Panc1 (cell line): ENCODE data around the gene TRIO.

Source experiments
- POLR2AphosphoS5 ChIP-seq: IDR thresholded peaks from 2 replicates; pipeline ENCODE4 v1.6.1; 2012; ENCODE audit warnings: mild to moderate bottlenecking, low read depth, low read length, moderate library complexity
- TF ChIP-seq, protein P1 (sequence below): fragments of 450-650 bp; IDR thresholded peaks from 2 replicates; pipeline ENCODE4 v1.5.1; 2017; ENCODE audit warnings: mild to moderate bottlenecking

DNA sequence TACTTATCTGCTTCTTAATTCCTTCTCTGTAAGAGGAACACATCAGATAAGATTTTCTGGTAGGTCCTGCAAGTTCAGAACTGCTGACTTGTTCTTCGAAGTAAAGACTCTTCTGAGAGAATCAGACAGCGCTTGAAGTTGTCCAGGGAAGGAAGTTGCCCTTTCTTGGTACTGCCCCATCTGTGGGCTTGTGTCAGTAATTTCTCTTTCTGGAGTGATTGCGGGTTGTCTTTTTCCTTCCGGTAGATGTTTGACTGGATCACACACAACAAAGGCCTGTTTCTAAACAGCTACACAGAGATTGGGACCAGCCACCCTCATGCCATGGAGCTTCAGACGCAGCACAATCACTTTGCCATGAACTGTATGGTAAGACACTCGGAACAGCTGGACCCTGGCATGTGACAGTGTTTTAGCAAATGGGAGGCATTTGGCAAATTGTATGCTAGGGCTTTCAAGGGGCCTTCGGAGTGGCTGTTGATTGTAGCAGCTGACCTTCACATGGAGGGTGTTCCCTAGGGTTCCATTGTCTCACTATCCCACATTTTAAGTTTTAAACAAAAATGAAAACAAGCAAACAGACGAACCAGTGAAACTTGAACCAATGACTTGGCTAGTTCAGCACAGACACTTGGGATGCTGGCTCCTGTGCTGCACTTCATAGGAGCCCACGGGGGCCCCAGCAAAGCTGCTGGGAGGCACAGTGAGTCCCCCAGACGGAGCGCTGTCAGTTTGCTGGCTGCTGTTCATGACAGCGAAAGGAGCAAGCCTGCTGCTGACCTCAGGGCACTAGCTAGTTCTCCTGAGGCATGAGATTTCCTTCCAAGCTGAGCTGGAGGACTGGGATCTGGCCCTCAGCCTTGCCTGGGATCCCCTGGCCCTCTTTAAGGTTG is 149.9 kb downstream of the TRIO start:
- TF ChIP-seq, protein P1, sequence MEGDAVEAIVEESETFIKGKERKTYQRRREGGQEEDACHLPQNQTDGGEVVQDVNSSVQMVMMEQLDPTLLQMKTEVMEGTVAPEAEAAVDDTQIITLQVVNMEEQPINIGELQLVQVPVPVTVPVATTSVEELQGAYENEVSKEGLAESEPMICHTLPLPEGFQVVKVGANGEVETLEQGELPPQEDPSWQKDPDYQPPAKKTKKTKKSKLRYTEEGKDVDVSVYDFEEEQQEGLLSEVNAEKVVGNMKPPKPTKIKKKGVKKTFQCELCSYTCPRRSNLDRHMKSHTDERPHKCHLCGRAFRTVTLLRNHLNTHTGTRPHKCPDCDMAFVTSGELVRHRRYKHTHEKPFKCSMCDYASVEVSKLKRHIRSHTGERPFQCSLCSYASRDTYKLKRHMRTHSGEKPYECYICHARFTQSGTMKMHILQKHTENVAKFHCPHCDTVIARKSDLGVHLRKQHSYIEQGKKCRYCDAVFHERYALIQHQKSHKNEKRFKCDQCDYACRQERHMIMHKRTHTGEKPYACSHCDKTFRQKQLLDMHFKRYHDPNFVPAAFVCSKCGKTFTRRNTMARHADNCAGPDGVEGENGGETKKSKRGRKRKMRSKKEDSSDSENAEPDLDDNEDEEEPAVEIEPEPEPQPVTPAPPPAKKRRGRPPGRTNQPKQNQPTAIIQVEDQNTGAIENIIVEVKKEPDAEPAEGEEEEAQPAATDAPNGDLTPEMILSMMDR = no peak
- TF ChIP-seq POLR2AphosphoS5 = no peak
